Measurements from ENCODE around the gene ZNF132.
A peak's percentile ranks its signal among the peaks of the same experiment; 100 is the strongest.

The ZNF132 gene

DNA sequence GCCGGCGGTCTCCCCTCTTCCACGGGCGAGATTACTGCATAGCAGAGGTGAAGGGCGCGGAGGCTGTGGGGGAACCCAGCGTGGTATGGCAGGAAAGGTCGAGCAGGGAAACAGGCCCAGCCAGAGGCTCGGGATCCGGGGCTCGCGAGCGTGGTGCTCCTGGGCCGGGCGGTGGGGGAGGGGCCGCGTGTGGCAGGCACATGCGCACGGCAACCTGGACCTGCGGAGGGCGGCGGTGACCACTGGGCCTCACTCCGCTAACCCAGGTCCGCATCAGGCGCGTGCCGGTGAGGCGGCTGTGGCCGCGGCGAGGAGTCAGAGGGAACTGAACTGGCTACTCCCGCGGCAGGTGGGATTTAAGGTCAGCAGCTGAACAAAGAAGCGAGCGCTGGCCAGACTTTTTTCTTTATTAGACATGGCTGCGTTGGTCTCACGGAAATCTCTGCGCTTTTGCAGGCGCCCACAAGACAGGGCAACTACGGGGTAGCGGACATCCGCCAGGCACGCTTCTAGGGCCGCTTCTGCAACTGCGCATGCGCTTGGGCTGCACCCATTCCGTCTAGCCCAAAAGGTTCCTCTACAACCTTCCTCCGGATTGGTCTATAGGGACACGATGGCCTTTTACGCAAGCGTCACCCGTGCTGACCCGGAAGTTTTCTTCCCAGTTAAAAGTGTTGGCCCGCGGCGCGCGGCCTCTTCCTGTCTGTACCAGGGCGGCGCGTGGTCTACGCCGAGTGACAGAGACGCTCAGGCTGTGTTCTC, 53.2 kb downstream of the ZNF132 start, which contains the start of gene RPS5:
RPS5 (plus strand) TSS at position 694 of the 762 bp plus-strand sequence. CDS start 869 bp downstream, outside the sequence.
- DNase-seq (ENCODE audit: low read depth), result peak; percentile 89

DNA sequence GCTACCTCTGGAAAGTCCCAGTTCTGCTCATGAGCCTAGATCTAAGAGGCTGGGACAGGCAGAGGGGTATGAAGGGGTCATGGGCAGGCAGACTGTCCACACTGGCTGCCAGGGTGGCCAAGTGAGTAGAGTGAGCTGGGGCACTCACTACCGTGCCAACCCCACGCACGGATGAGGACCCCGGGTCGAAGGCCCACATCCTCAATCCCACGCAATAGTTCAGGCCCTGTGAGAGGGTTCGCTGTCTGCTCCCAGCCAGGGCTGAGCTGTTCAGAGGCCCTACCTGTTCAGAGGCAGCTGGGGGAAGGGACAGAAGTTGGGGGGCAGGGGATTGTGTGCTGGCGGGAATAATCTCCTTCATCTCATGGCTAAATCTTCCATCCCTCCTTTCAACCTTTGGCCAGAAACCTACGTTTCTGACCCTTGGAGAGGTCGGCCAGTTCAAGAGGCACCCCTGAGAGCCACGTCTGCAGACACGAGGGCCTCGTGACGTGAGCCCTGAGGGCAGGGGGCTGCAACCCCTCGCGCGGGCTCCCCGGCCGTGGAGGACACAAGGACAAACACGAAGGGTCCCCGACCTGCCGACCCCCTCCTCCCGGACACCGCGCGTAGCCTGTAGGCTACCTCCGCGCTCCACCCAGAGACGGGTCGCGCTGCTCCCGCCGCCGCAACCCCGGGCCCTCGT, 53.9 kb downstream of the ZNF132 start:
- DNase-seq (ENCODE audit: low read depth), result no peak

DNA sequence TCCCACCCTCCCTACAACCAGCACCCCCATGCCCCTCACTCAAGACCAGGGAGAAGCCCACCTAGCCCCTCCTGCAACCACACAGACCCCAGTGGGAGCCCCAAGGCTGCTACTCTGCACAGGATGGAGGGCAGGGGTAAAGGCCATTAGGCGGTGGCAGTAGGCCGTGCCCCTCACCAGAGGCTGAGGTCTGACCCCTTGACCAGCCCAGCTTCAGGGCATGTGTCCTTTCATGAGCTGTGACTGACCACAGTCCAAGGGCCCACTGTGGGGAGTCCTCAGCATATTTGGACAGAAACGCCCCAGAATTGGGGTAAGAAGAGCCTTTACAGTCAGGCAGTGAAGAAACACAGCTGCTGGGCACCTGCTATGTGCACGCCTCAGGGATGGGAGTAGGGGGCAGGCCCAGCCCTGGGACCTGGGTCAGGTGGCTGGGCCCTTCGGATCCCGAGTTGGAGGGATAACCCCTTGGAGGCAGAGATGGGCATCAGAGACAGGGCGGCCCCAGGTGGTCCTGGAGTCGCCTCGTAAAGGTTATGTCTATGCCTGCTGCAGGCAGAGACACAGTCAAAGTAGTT, 54.6 kb downstream of the ZNF132 start:
- DNase-seq (ENCODE audit: low read depth), result no peak

DNA sequence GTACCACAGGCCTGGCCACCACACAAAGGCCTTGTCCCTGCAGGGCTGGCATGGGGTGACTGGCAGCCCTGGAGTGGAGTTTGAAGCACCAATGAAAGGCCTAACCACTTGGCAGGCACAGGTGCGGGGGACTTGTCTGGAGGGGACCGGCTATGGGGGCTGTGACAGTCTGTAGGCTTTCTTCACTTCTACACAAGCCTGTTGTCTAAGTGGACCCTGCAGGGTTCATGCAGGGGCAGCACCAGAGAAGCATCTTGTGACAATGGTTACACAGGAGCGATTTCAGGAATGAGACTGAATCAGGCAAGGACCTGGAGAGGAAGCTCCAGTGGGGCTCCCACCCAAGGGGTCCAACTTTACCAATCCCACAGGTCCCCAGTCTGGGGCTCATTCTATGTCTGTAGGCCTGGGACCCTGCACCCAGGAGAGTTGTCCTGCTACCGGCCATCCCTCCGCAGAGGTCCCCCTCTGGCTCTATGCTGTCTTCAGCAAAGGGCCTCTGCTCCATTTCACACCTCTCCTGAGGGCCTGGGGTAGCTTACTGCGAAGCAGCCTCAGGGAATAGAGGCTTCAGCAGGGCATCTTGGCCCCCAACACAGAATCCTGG, 56.9 kb downstream of the ZNF132 start:
- DNase-seq (ENCODE audit: low read depth), result no peak
